GM18502 (cell line): ENCODE results near the gene OR8U1.
"Not testable (repeated sequence)": the region's sequence is repeated elsewhere in the genome, so short reads cannot be mapped to it uniquely, and the experiment has no call there.

Experiments used
- ATAC-seq: cut with Tn5 transposase; IDR thresholded peaks from one replicate; pipeline ENCODE4 v1.9.1; 2021; ENCODE audit warnings: mild to moderate bottlenecking; ENCODE audit not compliant: unreplicated experiment, poor library complexity

The OR8U1 gene

GRCh38 chr11:56375324-56375723 is at the start of gene OR8U1:
Gene OR8U1 (plus strand): TSS chr11:56375624. CDS start chr11:56375624, 0 bp downstream.
- ATAC-seq, result no peak

GRCh38 chr11:56331861-56332491 is 43.4 kb upstream of the OR8U1 start:
- ATAC-seq, result no peak

GRCh38 chr11:56333156-56333555 is 42.3 kb upstream of the OR8U1 start:
- no peak for ATAC-seq

GRCh38 chr11:56340289-56340688 is 35.1 kb upstream of the OR8U1 start:
- no peak for ATAC-seq

- no peak for ATAC-seq
Measured at GRCh38 chr11:56345739-56346138, 29.7 kb upstream of the OR8U1 start, which contains the start of gene OR8K1. Gene OR8K1 (plus strand): TSS chr11:56346039. CDS start chr11:56346039, 0 bp downstream.

GRCh38 chr11:56353991-56354390 is 21.4 kb upstream of the OR8U1 start, which contains the start of gene OR8J1:
Gene OR8J1 (plus strand): TSS chr11:56354291. CDS start chr11:56360247, 5,956 bp downstream.
- ATAC-seq, result no peak

- ATAC-seq, result no peak
Measured at GRCh38 chr11:56380120-56380519, 4.7 kb downstream of the OR8U1 start.

GRCh38 chr11:56394381-56394780 is 19.0 kb downstream of the OR8U1 start:
- no peak for ATAC-seq

GRCh38 chr11:56396047-56396446 is 20.6 kb downstream of the OR8U1 start:
- ATAC-seq, result no peak

- ATAC-seq, result not testable (repeated sequence)
Measured at GRCh38 chr11:56401858-56402461, 26.5 kb downstream of the OR8U1 start.

GRCh38 chr11:56404393-56404792 is 29.0 kb downstream of the OR8U1 start:
- ATAC-seq, result no peak

- ATAC-seq, result no peak
Measured at GRCh38 chr11:56410801-56411200, 35.4 kb downstream of the OR8U1 start.

GRCh38 chr11:56412396-56412795 is 37.0 kb downstream of the OR8U1 start, which contains the start of gene OR5AL1:
Gene OR5AL1 (plus strand): TSS chr11:56412696.
- no peak for ATAC-seq
